Activated T-helper 2 cell treated with anti-CD3 and anti-CD28 coated beads, Interferon-gamma antibody, Interleukin-2, Interleukin-4, amounts not matched to agents 10 μg/mL and 5 μg/mL and 100 μg/mL, durations not matched to agents 14 hours and 24 hours and 36 hours (primary cell): ENCODE results near the gene DELE1. TPM values are rescaled to one million over a fixed set of nuclear protein-coding genes. Genes with fewer than 3 reads are reported as not detected.
"Not testable (repeated sequence)": the region's sequence is repeated elsewhere in the genome, so short reads cannot be mapped to it uniquely, and the experiment has no call there.

Experiments
- DNase-seq: peaks from one replicate; pipeline ENCODE4 v3.0.0; 2021; ENCODE audit warnings: low spot score
- H3K27ac Mint-ChIP-seq: one replicate; pipeline ENCODE4 v1.8.0; 2021; ENCODE audit warnings: mixed read lengths
- H3K27me3 Mint-ChIP-seq: one replicate; pipeline ENCODE4 v1.8.0; 2021; ENCODE audit warnings: low read depth, mixed read lengths
- H3K36me3 Mint-ChIP-seq: one replicate; pipeline ENCODE4 v1.8.0; 2021; ENCODE audit warnings: low read depth, mixed read lengths
- H3K4me1 Mint-ChIP-seq: one replicate; pipeline ENCODE4 v1.8.0; 2021; ENCODE audit warnings: low read depth, mixed read lengths
- H3K4me3 Mint-ChIP-seq: one replicate; pipeline ENCODE4 v1.8.0; 2021; ENCODE audit warnings: low read depth, mild to moderate bottlenecking, moderate library complexity, mixed read lengths
- H3K9me3 Mint-ChIP-seq: one replicate; pipeline ENCODE4 v1.8.0; 2021; ENCODE audit warnings: mixed read lengths
- intact Hi-C: fragments of 100-400 bp; cut with micrococcal nuclease; formaldehyde crosslinking; loops from one replicate; pipeline ENCODE4 v1.15.1; 2023
- total RNA-seq: library from RNA; stranded (reverse); gene quantifications from 2 replicates; pipeline ENCODE4 v1.2.3, GENCODE V29; 2022

Gene DELE1
- total RNA-seq, 1 donor from 2014 or later = 76.8 TPM

DNA sequence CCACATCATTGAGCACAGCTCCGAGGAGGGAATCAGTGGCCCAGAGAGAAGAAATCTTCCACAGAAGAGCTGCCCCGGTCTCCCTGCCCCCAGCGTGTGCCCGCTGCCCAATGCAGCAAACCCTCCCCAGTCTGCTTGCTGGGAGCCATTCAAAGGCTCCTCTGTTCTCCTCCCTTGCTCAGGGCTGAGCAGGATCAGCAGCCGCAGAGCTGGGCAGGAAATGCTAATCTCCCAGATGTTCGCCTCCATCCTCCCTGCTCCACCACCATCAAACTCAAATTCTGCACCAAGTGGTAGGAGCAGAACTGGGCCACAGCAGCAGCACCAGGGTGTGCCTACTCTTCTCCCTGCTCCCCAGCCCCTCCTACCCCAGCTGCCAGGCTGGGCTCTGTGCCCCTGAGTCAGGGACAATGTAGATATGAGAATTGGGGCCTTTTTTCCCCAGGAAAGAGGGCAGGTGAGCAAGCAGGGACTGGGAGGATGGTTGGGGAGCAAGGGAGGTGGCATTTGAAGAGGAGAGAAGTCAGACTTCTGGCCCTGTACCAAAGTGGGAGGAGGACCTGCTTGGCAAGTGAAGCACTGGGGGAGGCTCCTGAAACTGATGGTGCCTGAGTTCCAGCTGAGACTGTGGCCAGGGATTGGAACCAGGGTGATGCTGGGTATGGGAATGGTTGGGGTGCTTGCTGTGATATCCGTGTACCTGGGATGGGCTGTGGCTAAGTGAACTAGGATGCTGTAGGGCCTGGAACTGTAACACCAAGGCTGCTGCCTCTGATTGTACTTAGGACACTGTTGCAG, 43.5 kb upstream of the DELE1 start:
- Mint-ChIP-seq H3K4me1 (peaks cover 14% of the 10 kb centered on the region), H3K27me3 (peaks cover 75% of the 10 kb centered on the region), H3K36me3 (no peaks in the 10 kb centered on the region), H3K4me3 (no peak overlapping the region), H3K27ac (no peak overlapping the region), H3K9me3 (no peaks in the 10 kb centered on the region)
- intact Hi-C loops = loop anchor here (1.0 to 2.0 kb wide), 5 partner anchors 35 to 215 kb away; no protein-coding TSS in a partner anchor
- DNase-seq = no peak

DNA sequence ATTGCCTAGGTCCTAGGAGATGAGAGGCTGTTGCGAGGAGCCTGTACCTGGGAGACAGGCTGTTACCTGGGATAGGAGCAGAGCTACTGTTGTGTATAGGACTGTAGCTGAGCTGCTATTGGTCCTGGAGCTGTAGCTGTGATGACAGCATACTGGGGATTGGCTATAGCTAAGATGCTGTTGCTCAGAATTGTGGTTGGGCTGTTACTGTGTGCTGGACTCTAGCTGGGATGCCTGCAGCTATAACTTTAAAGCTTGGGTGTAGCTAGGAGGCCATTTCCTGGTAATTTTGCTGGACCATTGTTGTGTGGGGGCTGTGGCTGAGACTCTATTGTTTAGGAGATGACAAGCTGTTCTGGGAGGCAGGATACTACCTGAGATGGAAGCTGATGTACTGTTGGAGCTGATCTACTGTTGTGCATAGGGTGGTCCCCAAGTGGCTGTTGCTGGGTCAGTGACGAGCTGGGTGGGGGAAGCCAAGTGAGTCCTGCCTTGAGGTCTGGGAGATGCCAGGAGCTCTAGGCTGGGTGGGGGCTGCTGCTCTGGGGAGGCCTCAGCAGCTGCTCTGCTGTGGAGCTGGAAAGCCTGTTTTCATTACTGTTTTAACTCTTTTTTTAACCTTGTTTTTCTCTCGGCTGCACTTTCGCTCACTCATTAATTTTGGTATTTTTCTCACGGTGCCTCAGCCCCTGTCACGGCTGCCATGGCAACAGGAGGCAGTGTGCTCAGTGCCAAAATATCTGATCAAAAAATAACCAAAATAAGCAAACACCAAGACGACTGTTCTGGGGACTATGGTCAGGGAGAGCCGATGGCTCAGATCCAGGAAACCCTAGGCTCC, 42.5 kb upstream of the DELE1 start:
- Mint-ChIP-seq H3K27me3 (peaks cover 75% of the 10 kb centered on the region), H3K36me3 (no peaks in the 10 kb centered on the region), H3K4me1 (peaks cover 14% of the 10 kb centered on the region), H3K27ac (no peak overlapping the region), H3K4me3 (no peak overlapping the region), H3K9me3 (no peaks in the 10 kb centered on the region)
- intact Hi-C loops = no loop called here
- DNase-seq = no peak

GRCh38 chr5:141881886-141882285, 41.8 kb upstream of the DELE1 start:
- peaks cover 14% of the 10 kb centered on the region for H3K4me1 Mint-ChIP-seq

DNA sequence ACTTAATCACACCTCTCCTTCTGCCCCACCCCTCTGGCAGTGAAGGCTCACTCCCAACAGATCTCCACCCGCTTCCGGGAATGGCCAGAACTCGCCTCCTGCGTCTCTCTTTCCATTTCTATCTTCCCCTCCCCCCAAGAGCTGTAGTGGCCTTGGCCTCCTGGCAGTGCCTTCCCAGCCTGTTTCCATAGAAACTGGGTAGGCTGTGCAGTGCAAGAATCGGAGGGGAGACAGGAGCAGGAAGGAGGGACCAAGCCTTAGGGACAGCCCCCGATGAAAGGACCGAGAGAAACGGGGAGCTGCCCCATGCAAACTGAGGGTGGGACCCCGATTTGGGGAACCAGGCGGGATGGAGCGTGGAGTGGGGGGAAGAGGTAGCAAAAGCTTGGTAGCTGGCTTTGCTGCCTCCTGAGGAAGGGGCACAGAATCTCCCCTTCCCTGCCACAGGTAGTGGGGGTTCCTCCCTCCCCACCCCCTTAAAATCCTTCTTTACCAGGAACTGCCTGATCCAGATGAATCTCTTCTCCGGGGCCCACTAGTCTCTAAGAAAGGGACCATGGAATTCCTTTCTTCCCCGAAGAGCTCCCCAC, 41.0 kb upstream of the DELE1 start:
- intact Hi-C loops = no loop called here
- H3K9me3 Mint-ChIP-seq = no peaks in the 10 kb centered on the region
- no peak for DNase-seq

More at GRCh38 chr5:141881886-141882285, 41.8 kb upstream of the DELE1 start:
- Mint-ChIP-seq H3K36me3 (no peaks in the 10 kb centered on the region), H3K27me3 (peaks cover 74% of the 10 kb centered on the region), H3K4me3 (no peak overlapping the region), H3K9me3 (no peaks in the 10 kb centered on the region), H3K27ac (no peak overlapping the region)
- no peak for DNase-seq
- intact Hi-C loops = no loop called here

DNA sequence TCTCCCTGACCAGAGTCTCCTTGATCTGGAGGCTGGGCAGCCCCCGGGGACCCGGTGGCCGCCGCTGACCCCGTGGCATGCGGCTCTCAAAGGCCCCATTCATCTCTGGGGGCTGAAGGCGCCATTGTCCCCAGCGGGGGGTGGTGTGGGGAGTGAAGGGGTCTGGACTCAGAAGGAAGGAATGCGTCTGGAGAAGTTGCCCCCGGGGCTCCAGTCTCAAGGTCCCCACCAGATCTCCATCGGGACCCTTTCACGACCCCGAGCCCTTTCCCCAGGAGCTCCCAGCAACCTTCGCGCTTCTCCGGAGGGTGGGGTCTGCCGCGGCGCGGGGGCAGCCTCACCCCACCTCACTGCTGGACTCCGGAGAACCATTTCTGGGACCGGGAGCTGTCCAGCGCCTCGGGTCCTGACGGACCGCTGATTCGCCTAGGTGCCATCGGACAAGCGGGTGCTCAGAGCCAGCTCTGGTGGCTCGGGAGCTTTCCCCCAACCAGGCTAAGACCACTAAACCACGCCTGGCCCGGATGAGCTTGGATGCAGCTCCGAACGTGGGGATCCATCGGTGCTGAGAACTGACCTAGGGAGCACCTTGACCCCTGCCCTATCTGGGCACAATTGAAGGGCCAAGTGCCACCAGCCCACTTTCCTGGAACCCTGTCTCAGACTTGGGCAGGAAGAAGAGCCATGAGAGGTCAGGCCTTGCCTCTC, 40.3 kb upstream of the DELE1 start:
- Mint-ChIP-seq H3K4me3 (no peak overlapping the region), H3K27ac (no peak overlapping the region), H3K27me3 (peaks cover 68% of the 10 kb centered on the region), H3K4me1 (peaks cover 8% of the 10 kb centered on the region), H3K9me3 (no peaks in the 10 kb centered on the region), H3K36me3 (no peaks in the 10 kb centered on the region)
- intact Hi-C loops = no loop called here
- DNase-seq = no peak

More for the DNA sequence above, 41.0 kb upstream of the DELE1 start:
- H3K27ac Mint-ChIP-seq = no peak overlapping the region
- no peak overlapping the region for H3K4me3 Mint-ChIP-seq
- peaks cover 8% of the 10 kb centered on the region for H3K4me1 Mint-ChIP-seq
- H3K27me3 Mint-ChIP-seq = peaks cover 68% of the 10 kb centered on the region
- H3K36me3 Mint-ChIP-seq = no peaks in the 10 kb centered on the region

DNA sequence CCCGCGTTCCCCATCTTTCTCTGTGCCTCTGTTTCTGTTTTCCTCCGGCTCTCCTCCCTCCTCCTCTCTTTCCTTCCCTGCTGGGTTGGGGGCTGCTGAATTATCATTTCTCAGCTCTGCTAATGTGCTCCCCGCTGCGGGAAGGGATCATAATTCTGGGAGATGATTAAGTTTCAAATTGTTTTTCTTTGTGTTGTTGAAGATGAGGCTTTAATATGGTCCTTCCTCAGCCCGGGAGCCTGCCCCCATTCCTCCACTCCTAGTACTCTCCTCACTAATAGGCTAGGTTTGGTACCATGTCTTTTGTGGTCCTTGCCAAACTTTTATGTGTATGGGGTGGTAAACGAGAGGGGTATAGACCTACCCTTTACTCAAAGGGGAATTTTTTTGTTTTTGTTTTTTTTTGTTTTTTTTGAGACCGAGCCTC, 39.8 kb upstream of the DELE1 start:
- intact Hi-C loops = no loop called here

GRCh38 chr5:141889282-141889871, 34.3 kb upstream of the DELE1 start:
- H3K27ac Mint-ChIP-seq = no peak overlapping the region
- no peaks in the 10 kb centered on the region for H3K9me3 Mint-ChIP-seq
- H3K36me3 Mint-ChIP-seq = no peaks in the 10 kb centered on the region
- intact Hi-C loops = loop anchor here (2.0 kb wide), 1 partner anchor 71 kb away; no protein-coding TSS in a partner anchor
- H3K27me3 Mint-ChIP-seq = peaks cover 29% of the 10 kb centered on the region
- H3K4me3 Mint-ChIP-seq = no peak overlapping the region
- peaks cover 3% of the 10 kb centered on the region for H3K4me1 Mint-ChIP-seq
- no peak for DNase-seq

More for the DNA sequence above, 39.8 kb upstream of the DELE1 start:
- Mint-ChIP-seq H3K4me3 (no peak overlapping the region), H3K27ac (no peak overlapping the region), H3K4me1 (peaks cover 5% of the 10 kb centered on the region), H3K36me3 (no peaks in the 10 kb centered on the region), H3K9me3 (no peaks in the 10 kb centered on the region), H3K27me3 (peaks cover 63% of the 10 kb centered on the region)
- DNase-seq = no peak

DNA sequence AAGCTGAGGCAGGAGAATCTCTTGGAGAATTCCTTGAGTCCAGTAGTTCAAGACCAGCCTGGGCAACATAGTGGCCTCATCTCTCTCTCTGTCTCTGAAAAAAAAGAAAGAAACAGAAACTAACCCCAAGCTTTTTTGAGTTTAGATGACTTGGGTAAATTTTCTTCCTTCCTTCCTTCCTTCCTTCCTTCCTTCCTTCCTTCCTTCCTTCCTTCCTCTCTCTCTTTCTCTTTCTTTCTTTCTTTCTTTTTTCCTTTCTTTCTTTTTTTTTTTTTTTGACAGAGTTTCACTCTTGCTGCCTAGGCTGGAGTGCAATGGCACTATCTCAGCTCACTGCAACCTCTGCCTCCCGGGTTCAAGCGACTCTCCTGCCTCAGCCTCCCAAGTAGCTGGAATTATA, 33.2 kb upstream of the DELE1 start:
- H3K4me3 Mint-ChIP-seq, H3K27ac Mint-ChIP-seq, H3K9me3 Mint-ChIP-seq, H3K36me3 Mint-ChIP-seq, H3K4me1 Mint-ChIP-seq, intact Hi-C loops, DNase-seq: not testable (repeated sequence)
- H3K27me3 Mint-ChIP-seq = peaks cover 19% of the 10 kb centered on the region

DNA sequence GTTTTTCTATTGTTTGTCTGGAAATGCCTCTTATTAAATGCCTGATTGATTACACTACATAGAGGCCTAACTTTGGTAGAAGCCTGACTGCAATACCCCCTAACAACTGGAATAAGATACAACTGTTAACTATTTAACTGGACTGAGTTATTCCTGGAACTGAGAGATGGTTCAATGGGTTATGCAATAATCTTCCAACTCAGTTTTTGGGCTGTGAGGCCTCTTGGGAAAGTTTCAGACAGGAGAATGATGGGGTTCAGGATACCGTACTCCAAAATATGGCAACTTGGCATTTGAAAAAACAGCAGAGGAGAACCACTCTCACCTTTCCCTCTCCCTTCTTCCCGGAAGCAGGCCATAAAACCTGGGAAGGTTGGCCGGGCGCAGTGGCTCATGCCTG, 26.2 kb upstream of the DELE1 start:
- peaks cover 16% of the 10 kb centered on the region for H3K27me3 Mint-ChIP-seq

GRCh38 chr5:141898448-141899049, 25.1 kb upstream of the DELE1 start:
- H3K27me3 Mint-ChIP-seq = peaks cover 16% of the 10 kb centered on the region
- DNase-seq = no peak
- H3K4me1 Mint-ChIP-seq = no peaks in the 10 kb centered on the region
- H3K27ac Mint-ChIP-seq = no peak overlapping the region
- H3K4me3 Mint-ChIP-seq = no peak overlapping the region
- no peaks in the 10 kb centered on the region for H3K36me3 Mint-ChIP-seq
- intact Hi-C loops = no loop called here
- H3K9me3 Mint-ChIP-seq = no peaks in the 10 kb centered on the region

More for the DNA sequence above, 26.2 kb upstream of the DELE1 start:
- no peaks in the 10 kb centered on the region for H3K36me3 Mint-ChIP-seq
- no peaks in the 10 kb centered on the region for H3K4me1 Mint-ChIP-seq
- no peak overlapping the region for H3K4me3 Mint-ChIP-seq
- intact Hi-C loops = no loop called here
- DNase-seq = no peak
- H3K27ac Mint-ChIP-seq = no peak overlapping the region
- no peaks in the 10 kb centered on the region for H3K9me3 Mint-ChIP-seq

DNA sequence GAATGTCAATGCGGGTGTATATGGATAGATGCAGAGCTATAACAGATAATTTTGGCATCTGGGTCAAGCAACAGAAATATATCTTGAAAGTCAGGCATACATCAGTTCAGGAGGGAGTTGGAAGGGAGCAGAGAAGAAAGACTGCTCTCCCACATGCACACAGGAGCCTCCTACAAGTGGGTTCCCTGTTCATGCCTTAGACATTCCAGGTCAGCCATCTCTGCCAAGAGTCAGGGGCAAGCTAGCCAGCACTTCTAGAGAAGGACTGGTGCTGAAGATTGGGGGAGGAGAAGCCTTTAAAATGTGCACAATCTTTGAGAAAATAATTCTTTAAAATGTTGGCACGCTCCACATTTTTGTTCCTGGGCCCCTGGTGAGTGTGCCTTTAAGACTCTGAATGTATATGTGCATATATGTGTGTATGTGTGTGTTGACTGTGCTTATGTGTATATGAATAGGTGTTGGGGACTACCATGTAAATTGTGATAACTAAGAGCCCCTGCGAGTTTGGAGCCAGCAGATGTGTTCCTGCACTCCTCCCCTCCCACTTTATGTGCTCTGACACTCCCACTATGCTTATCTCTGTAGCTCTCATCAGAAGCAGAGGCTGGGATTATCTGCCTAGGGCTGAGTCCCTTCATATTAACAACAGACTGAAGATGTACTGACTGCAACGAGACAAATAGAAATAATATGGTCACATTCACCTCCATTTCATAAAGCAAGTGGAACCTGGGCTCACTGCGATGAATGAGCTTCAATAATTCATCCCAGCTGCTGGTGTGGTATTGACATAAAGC, 21.5 kb upstream of the DELE1 start:
- H3K27ac Mint-ChIP-seq = no peak overlapping the region

More for the DNA sequence above, 21.5 kb upstream of the DELE1 start:
- H3K9me3 Mint-ChIP-seq = no peaks in the 10 kb centered on the region
- H3K4me1 Mint-ChIP-seq = no peaks in the 10 kb centered on the region
- intact Hi-C loops = no loop called here
- H3K36me3 Mint-ChIP-seq = no peaks in the 10 kb centered on the region
- H3K4me3 Mint-ChIP-seq = no peak overlapping the region
- H3K27me3 Mint-ChIP-seq = peaks cover 15% of the 10 kb centered on the region
- no peak for DNase-seq
